ENCODE data around the gene PTPRT.

The PTPRT gene

GRCh38 chr20:42183147-42183546 lies 1006.6 kb downstream of the PTPRT start:
- H3K4me3 ChIP-seq (ENCODE audit: low read depth, low read length): no peak overlapping the region
- no peak for TF ChIP-seq CTCF (IDR thresholded peaks at IDR 0.05; ENCODE audit: borderline replicate concordance, insufficient read depth, low read depth, low read length)

- H3K4me3 ChIP-seq (ENCODE audit: low read depth, low read length): no peak overlapping the region
- TF ChIP-seq CTCF (IDR thresholded peaks at IDR 0.05; ENCODE audit: borderline replicate concordance, insufficient read depth, low read depth, low read length): no peak
These were observed 1008.6 kb downstream of the PTPRT start for GRCh38 chr20:42181064-42181463.

GRCh38 chr20:42179768-42180167 lies 1009.9 kb downstream of the PTPRT start:
- no peak overlapping the region for H3K4me3 ChIP-seq (ENCODE audit: low read depth, low read length)
- no peak for TF ChIP-seq CTCF (IDR thresholded peaks at IDR 0.05; ENCODE audit: borderline replicate concordance, insufficient read depth, low read depth, low read length)

- no peak overlapping the region for H3K4me3 ChIP-seq (ENCODE audit: low read depth, low read length)
- TF ChIP-seq CTCF (IDR thresholded peaks at IDR 0.05; ENCODE audit: borderline replicate concordance, insufficient read depth, low read depth, low read length): no peak
These were observed 1016.3 kb downstream of the PTPRT start for GRCh38 chr20:42173440-42173839.

- no peak overlapping the region for H3K4me3 ChIP-seq (ENCODE audit: low read depth, low read length)
- no peak for TF ChIP-seq CTCF (IDR thresholded peaks at IDR 0.05; ENCODE audit: borderline replicate concordance, insufficient read depth, low read depth, low read length)
These were observed 1025.4 kb downstream of the PTPRT start for GRCh38 chr20:42164121-42164890.

- no peak overlapping the region for H3K4me3 ChIP-seq (ENCODE audit: low read depth, low read length)
- TF ChIP-seq CTCF (IDR thresholded peaks at IDR 0.05; ENCODE audit: borderline replicate concordance, insufficient read depth, low read depth, low read length): no peak
These were observed 1028.4 kb downstream of the PTPRT start for GRCh38 chr20:42161228-42161829.

GRCh38 chr20:42159808-42160207 lies 1029.9 kb downstream of the PTPRT start:
- no peak for TF ChIP-seq CTCF (IDR thresholded peaks at IDR 0.05; ENCODE audit: borderline replicate concordance, insufficient read depth, low read depth, low read length)

More at GRCh38 chr20:42159808-42160207, 1029.9 kb downstream of the PTPRT start:
- H3K4me3 ChIP-seq (ENCODE audit: low read depth, low read length): no peak overlapping the region

Measured in GM12875 (cell line).